ENCODE results near the gene MRTFB.

MRTFB gene

GRCh38 chr16:14284930-14285512 lies 213.9 kb downstream of the MRTFB start:
- DNase-seq (ENCODE audit: low read depth in 2 of 2): no peak

- peak; percentile 95 to 98 for DNase-seq (ENCODE audit: low read depth in 2 of 2)
Observed at GRCh38 chr16:14285513-14286367, 214.6 kb downstream of the MRTFB start.

DNA sequence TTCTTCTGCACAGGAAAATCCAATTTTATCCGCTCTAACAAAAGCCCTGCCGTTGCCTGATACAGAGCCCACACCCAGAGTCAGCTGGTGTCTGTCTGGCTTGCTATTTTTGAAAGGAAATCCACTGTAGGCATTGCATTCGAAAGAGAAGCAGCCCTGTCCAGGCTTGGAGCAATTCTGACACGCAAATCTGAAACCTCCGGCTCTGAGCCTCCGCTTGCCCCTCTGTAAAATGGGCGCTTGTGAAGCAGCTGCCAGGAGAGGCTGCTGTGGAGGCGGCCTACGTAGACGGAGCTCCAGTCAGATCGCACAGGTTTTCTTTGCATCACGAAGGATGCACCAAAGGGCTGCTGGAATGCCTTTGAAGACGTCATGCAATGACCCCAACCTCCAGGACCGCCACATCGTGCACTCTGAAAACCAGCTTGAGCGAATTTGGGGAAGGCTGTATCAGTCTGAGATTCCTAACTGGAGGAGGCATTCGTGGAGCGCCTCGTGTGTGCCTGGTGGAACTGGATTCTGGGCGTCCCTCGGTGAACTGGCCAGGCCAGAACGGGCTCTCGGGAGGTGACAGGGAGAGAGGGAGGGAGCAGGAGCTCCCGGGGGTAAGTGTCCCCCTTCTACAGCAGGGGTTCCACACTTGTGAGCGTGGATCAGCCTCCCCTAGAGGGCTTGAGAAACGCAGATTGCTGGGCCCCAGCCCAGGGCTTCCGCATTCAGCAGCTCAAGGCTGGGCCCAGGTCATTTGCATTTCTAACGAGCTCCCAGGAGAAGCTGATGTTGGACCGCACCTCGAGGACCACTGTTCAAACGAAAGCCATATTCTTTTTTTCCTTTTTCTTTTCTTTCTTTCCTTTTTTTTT lies 215.5 kb downstream of the MRTFB start:
- no peak for DNase-seq (ENCODE audit: low read depth in 2 of 2)

- DNase-seq (ENCODE audit: low read depth in 2 of 2): no peak
Observed at GRCh38 chr16:14289692-14290340, 218.7 kb downstream of the MRTFB start.

DNA sequence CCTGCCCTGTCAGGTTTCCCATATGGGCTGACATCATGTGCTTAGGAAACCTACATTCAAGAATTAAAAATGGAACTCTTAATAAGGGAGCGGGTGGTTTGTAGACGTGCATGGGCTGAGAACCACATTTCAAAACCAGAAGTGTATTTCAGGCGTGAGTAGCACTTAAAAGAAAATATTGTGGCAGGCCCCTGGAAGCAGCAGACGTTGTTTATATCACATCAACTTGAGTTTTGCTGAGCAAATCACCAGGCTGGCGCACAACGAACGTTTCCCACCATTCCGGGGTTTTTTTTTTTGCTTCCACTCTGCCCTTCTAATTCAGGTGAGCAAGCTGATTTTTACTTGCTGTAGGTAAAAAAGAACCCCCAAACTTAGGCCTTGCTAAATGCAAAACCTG lies 220.2 kb downstream of the MRTFB start:
- DNase-seq (ENCODE audit: low read depth in 2 of 2): no peak

GRCh38 chr16:14292051-14292825 lies 221.1 kb downstream of the MRTFB start:
- DNase-seq (ENCODE audit: low read depth in 2 of 2): no peak

- DNase-seq (ENCODE audit: low read depth in 2 of 2): no peak
Observed at GRCh38 chr16:14296663-14297062, 225.5 kb downstream of the MRTFB start.

- DNase-seq (ENCODE audit: low read depth in 2 of 2): no peak
Observed at GRCh38 chr16:14298374-14299122, 227.4 kb downstream of the MRTFB start.

DNA sequence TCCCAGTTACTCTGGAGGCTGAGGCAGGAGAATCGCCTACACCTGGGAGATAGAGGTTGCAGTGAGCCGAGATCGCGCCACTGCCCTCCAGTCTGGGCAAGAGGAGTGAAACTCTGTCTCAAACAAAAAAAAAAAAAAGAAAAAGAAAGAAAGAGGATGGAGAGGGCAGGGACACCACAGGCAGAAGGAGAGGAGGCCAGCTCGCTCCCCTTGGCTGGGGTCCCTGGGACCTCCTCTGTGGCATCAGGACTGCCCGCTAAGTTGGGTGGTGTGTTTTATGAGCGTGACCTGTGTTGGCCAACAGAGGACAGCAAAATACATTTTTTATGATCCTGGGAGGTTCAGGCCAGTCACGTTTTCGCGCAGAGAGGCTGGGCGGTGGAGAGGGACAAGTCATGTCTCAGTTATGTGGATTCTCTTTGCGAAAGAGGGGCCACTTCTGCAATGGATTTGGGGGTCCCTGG lies 229.6 kb downstream of the MRTFB start:
- DNase-seq (ENCODE audit: low read depth in 2 of 2): no peak

- peak in 1 of 2 donors; percentile 48 for DNase-seq (ENCODE audit: low read depth in 2 of 2)
Observed at GRCh38 chr16:14301169-14302030, 230.3 kb downstream of the MRTFB start.

GRCh38 chr16:14302031-14302398 lies 230.9 kb downstream of the MRTFB start:
- DNase-seq (ENCODE audit: low read depth in 2 of 2): no peak

- no peak for DNase-seq (ENCODE audit: low read depth in 2 of 2)
Observed at GRCh38 chr16:14302399-14303181, 231.5 kb downstream of the MRTFB start.

GRCh38 chr16:14303182-14303618 lies 232.1 kb downstream of the MRTFB start:
- DNase-seq (ENCODE audit: low read depth in 2 of 2): no peak

GRCh38 chr16:14303639-14304394 lies 232.7 kb downstream of the MRTFB start:
- no peak for DNase-seq (ENCODE audit: low read depth in 2 of 2)

DNA sequence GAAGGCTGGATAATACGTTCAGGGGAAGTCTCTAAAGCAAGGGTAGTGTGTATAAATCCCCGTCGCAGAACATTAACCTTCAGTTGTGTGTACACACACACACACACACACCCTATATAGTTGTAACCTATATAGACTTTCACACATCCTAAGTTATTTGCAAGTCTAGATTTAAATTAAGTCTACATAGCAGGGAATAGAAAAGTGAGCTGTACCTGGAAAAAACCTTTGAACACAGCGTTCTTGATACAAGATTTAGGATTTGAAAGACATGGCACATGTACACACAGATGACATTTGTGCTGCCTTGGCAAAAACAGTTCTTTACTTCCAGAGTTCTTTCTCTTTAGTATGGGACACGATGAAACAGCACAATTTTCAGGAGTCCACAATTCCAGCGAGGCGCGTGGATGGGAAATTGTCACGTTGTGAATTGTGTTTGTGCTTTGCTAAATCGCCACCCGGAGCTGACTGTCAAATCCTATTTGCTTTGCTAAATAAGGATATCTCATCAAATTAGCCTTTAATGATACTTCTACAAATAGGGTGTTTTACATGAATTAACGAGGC lies 233.9 kb downstream of the MRTFB start:
- DNase-seq (ENCODE audit: low read depth in 2 of 2): no peak

DNA sequence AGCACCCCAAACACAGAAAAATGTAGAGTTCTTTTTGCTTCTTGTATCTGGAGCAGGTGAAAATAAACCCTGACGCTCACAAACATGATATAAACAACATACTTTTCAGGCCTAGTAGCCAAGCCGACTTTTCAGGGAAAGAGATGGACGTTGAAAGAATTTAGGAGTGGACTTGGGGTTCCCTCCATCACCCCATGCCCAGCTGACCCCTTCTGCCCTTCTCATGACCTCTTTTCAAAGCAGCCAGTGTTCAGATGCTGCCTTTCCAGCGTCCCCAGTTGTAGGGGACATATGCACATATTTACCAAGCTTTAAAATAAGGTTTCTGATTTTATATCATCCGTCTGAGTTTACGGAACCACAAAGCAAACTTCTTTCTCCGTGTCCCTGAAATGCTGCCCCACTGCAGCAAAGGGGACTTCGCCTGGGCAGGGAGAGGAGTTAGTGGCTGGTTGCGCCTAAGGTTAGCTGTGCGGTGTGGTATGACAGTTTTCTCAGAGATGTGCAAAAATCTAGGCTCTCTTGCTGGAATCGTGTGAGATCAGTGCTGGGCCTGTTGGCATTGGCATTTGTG lies 235.5 kb downstream of the MRTFB start:
- DNase-seq (ENCODE audit: low read depth in 2 of 2): no peak

DNA sequence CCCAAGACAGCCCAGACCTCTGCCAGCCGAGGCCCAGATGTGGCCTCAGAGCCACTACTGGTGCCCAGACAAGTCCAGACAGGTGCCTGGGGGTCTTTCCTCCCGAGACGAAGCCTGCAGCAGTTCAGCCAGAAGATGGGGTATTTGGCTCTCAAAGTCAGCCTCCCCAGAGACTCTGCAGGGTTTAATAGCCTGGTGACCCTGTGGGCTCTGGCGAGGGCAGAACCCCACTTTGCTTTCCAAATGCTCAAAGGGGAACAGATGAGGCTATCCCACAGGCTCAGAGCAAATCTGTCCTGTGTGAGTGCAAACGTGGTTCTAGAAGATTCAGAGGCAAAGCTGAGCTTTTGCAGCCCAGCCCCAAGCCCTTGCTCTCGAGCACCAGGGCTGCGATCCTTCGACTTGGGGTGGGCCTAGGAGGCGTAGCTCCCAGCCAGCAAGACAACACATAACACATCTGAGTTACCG lies 236.0 kb downstream of the MRTFB start:
- no peak for DNase-seq (ENCODE audit: low read depth in 2 of 2)

All from stimulated activated CD4-positive, alpha-beta T cell treated with anti-CD3 and anti-CD28 coated beads, Interleukin-1b, Interleukin-23, amount 100 ng/mL, for 4 hours (primary cell).